ENCODE data around the gene ADK.
"Not testable (repeated sequence)": the region's sequence is repeated elsewhere in the genome, so short reads cannot be mapped to it uniquely, and the experiment has no call there.

The ADK gene

GRCh38 chr10:74523199-74523598, 372.2 kb downstream of the ADK start:
- no peaks in the 10 kb centered on the region for H3K27me3 ChIP-seq (ENCODE audit: insufficient read depth, low read length)

GRCh38 chr10:74525885-74526284, 374.9 kb downstream of the ADK start:
- no peaks in the 10 kb centered on the region; the same call in 1 of the 2 replicates for H3K36me3 ChIP-seq (ENCODE audit: insufficient read depth, low read length)
- H3K27ac ChIP-seq (ENCODE audit: low read depth, low read length), result no peak overlapping the region
- 97% methylated on average over 3 of the region's 3 CpGs for WGBS
- H3K9me3 ChIP-seq (ENCODE audit: insufficient read depth, low read depth, low read length), result no peaks in the 10 kb centered on the region
- no peak overlapping the region for H3K4me3 ChIP-seq (ENCODE audit: low read length)
- no peaks in the 10 kb centered on the region for H3K27me3 ChIP-seq (ENCODE audit: insufficient read depth, low read length)
- peaks cover 17% of the 10 kb centered on the region for H3K4me1 ChIP-seq (ENCODE audit: insufficient read depth, low read length)
- no peak overlapping the region for H3K9ac ChIP-seq (ENCODE audit: low read depth, low read length)

More at GRCh38 chr10:74523199-74523598, 372.2 kb downstream of the ADK start:
- Histone ChIP-seq H3K27ac (ENCODE audit: low read depth, low read length) (no peak overlapping the region), H3K4me1 (ENCODE audit: insufficient read depth, low read length) (peaks cover 11% of the 10 kb centered on the region), H3K4me3 (ENCODE audit: low read length) (no peak overlapping the region), H3K9me3 (ENCODE audit: insufficient read depth, low read depth, low read length) (no peaks in the 10 kb centered on the region), H3K36me3 (ENCODE audit: insufficient read depth, low read length) (no peaks in the 10 kb centered on the region; the same call in 1 of the 2 replicates), H3K9ac (ENCODE audit: low read depth, low read length) (no peak overlapping the region)
- 95% methylated on average over 2 of the region's 2 CpGs for WGBS

GRCh38 chr10:74527611-74528010, 376.6 kb downstream of the ADK start:
- H3K27ac ChIP-seq (ENCODE audit: low read depth, low read length); H3K9ac ChIP-seq (ENCODE audit: low read depth, low read length); H3K4me1 ChIP-seq (ENCODE audit: insufficient read depth, low read length); H3K27me3 ChIP-seq (ENCODE audit: insufficient read depth, low read length); H3K9me3 ChIP-seq (ENCODE audit: insufficient read depth, low read depth, low read length); H3K36me3 ChIP-seq (ENCODE audit: insufficient read depth, low read length); H3K4me3 ChIP-seq (ENCODE audit: low read length): not testable (repeated sequence)
- WGBS, result 92% methylated on average over 5 of the region's 5 CpGs

GRCh38 chr10:74529205-74529604, 378.2 kb downstream of the ADK start:
- no peak overlapping the region for H3K4me3 ChIP-seq (ENCODE audit: low read length)
- H3K36me3 ChIP-seq (ENCODE audit: insufficient read depth, low read length), result no peaks in the 10 kb centered on the region; the same call in 1 of the 2 replicates
- no peak overlapping the region for H3K27ac ChIP-seq (ENCODE audit: low read depth, low read length)
- no peaks in the 10 kb centered on the region for H3K27me3 ChIP-seq (ENCODE audit: insufficient read depth, low read length)
- no CpG with 5 or more reads among the region's 1 CpG for WGBS
- peaks cover 6% of the 10 kb centered on the region; the same call in 1 of the 2 replicates for H3K4me1 ChIP-seq (ENCODE audit: insufficient read depth, low read length)
- H3K9me3 ChIP-seq (ENCODE audit: insufficient read depth, low read depth, low read length), result no peaks in the 10 kb centered on the region
- H3K9ac ChIP-seq (ENCODE audit: low read depth, low read length), result no peak overlapping the region

GRCh38 chr10:74530981-74531380, 380.0 kb downstream of the ADK start:
- 94% methylated on average over 2 of the region's 3 CpGs for WGBS
- Histone ChIP-seq H3K27ac (ENCODE audit: low read depth, low read length) (no peak overlapping the region), H3K4me3 (ENCODE audit: low read length) (no peak overlapping the region), H3K9me3 (ENCODE audit: insufficient read depth, low read depth, low read length) (no peaks in the 10 kb centered on the region), H3K36me3 (ENCODE audit: insufficient read depth, low read length) (no peaks in the 10 kb centered on the region; the same call in 1 of the 2 replicates), H3K4me1 (ENCODE audit: insufficient read depth, low read length) (peaks cover 6% of the 10 kb centered on the region; the same call in 1 of the 2 replicates), H3K9ac (ENCODE audit: low read depth, low read length) (no peak overlapping the region), H3K27me3 (ENCODE audit: insufficient read depth, low read length) (no peaks in the 10 kb centered on the region)

GRCh38 chr10:74539317-74539716, 388.3 kb downstream of the ADK start:
- Histone ChIP-seq H3K27me3 (ENCODE audit: insufficient read depth, low read length) (no peaks in the 10 kb centered on the region), H3K27ac (ENCODE audit: low read depth, low read length) (no peak overlapping the region), H3K4me1 (ENCODE audit: insufficient read depth, low read length) (peaks cover 15% of the 10 kb centered on the region), H3K36me3 (ENCODE audit: insufficient read depth, low read length) (no peaks in the 10 kb centered on the region), H3K9ac (ENCODE audit: low read depth, low read length) (no peak overlapping the region), H3K4me3 (ENCODE audit: low read length) (no peak overlapping the region), H3K9me3 (ENCODE audit: insufficient read depth, low read depth, low read length) (no peaks in the 10 kb centered on the region)
- WGBS, result no CpG with 5 or more reads among the region's 2 CpGs

- Histone ChIP-seq H3K4me3 (ENCODE audit: low read length) (no peak overlapping the region), H3K9me3 (ENCODE audit: insufficient read depth, low read depth, low read length) (no peaks in the 10 kb centered on the region), H3K4me1 (ENCODE audit: insufficient read depth, low read length) (peaks cover 23% of the 10 kb centered on the region), H3K36me3 (ENCODE audit: insufficient read depth, low read length) (no peaks in the 10 kb centered on the region), H3K27me3 (ENCODE audit: insufficient read depth, low read length) (no peaks in the 10 kb centered on the region), H3K27ac (ENCODE audit: low read depth, low read length) (no peak overlapping the region), H3K9ac (ENCODE audit: low read depth, low read length) (no peak overlapping the region)
- WGBS, result 80% methylated on average over 1 of the region's 1 CpG
Measured at GRCh38 chr10:74541375-74541774, 390.4 kb downstream of the ADK start.

- H3K4me1 ChIP-seq (ENCODE audit: insufficient read depth, low read length), result peaks cover 23% of the 10 kb centered on the region
- no peak overlapping the region for H3K4me3 ChIP-seq (ENCODE audit: low read length)
- no peak overlapping the region for H3K27ac ChIP-seq (ENCODE audit: low read depth, low read length)
- 94% methylated on average over 2 of the region's 2 CpGs for WGBS
- no peak overlapping the region for H3K9ac ChIP-seq (ENCODE audit: low read depth, low read length)
- H3K27me3 ChIP-seq (ENCODE audit: insufficient read depth, low read length), result no peaks in the 10 kb centered on the region
- no peaks in the 10 kb centered on the region for H3K9me3 ChIP-seq (ENCODE audit: insufficient read depth, low read depth, low read length)
- no peaks in the 10 kb centered on the region for H3K36me3 ChIP-seq (ENCODE audit: insufficient read depth, low read length)
Measured at GRCh38 chr10:74542077-74542476, 391.1 kb downstream of the ADK start.

GRCh38 chr10:74543276-74543675, 392.3 kb downstream of the ADK start:
- H3K9ac ChIP-seq (ENCODE audit: low read depth, low read length), result no peak overlapping the region
- H3K27me3 ChIP-seq (ENCODE audit: insufficient read depth, low read length), result no peaks in the 10 kb centered on the region

GRCh38 chr10:74544106-74544505, 393.1 kb downstream of the ADK start:
- no peaks in the 10 kb centered on the region for H3K36me3 ChIP-seq (ENCODE audit: insufficient read depth, low read length)
- H3K4me1 ChIP-seq (ENCODE audit: insufficient read depth, low read length), result peaks cover 23% of the 10 kb centered on the region
- peak overlapping the region; percentile 27; the same call in 1 of the 2 replicates for H3K27ac ChIP-seq (ENCODE audit: low read depth, low read length)
- H3K9ac ChIP-seq (ENCODE audit: low read depth, low read length), result no peak overlapping the region
- no peaks in the 10 kb centered on the region for H3K27me3 ChIP-seq (ENCODE audit: insufficient read depth, low read length)
- no peak overlapping the region for H3K4me3 ChIP-seq (ENCODE audit: low read length)
- no peaks in the 10 kb centered on the region for H3K9me3 ChIP-seq (ENCODE audit: insufficient read depth, low read depth, low read length)
- WGBS, result 51% methylated on average over 2 of the region's 2 CpGs

More at GRCh38 chr10:74543276-74543675, 392.3 kb downstream of the ADK start:
- WGBS, result 71% methylated on average over 1 of the region's 1 CpG
- H3K27ac ChIP-seq (ENCODE audit: low read depth, low read length), result peak overlapping the region; percentile 28; the same call in 1 of the 2 replicates
- no peaks in the 10 kb centered on the region for H3K9me3 ChIP-seq (ENCODE audit: insufficient read depth, low read depth, low read length)
- H3K4me3 ChIP-seq (ENCODE audit: low read length), result no peak overlapping the region
- no peaks in the 10 kb centered on the region for H3K36me3 ChIP-seq (ENCODE audit: insufficient read depth, low read length)
- peaks cover 23% of the 10 kb centered on the region for H3K4me1 ChIP-seq (ENCODE audit: insufficient read depth, low read length)

GRCh38 chr10:74548676-74549075, 397.7 kb downstream of the ADK start:
- Histone ChIP-seq H3K9ac (ENCODE audit: low read depth, low read length) (no peak overlapping the region), H3K27me3 (ENCODE audit: insufficient read depth, low read length) (no peaks in the 10 kb centered on the region), H3K36me3 (ENCODE audit: insufficient read depth, low read length) (no peaks in the 10 kb centered on the region), H3K9me3 (ENCODE audit: insufficient read depth, low read depth, low read length) (no peaks in the 10 kb centered on the region), H3K4me3 (ENCODE audit: low read length) (no peak overlapping the region), H3K4me1 (ENCODE audit: insufficient read depth, low read length) (peaks cover 15% of the 10 kb centered on the region), H3K27ac (ENCODE audit: low read depth, low read length) (no peak overlapping the region)
- 100% methylated on average over 2 of the region's 2 CpGs for WGBS
